Endothelial cell of umbilical vein (primary cell): Measurements from ENCODE around the gene CPD.

Experiments
- CTCF ChIP-seq, 2 donors: IDR thresholded peaks; 1 replicate in 1 of 2; 2 replicates in 1 of 2; pipeline ENCODE4 v1.5.1; 2011; ENCODE audit warnings: low read length in 2 of 2, mild to moderate bottlenecking in 2 of 2, moderate library complexity in 2 of 2, control low read depth in 1 of 2, inconsistent platforms in 1 of 2, low read depth in 1 of 2; ENCODE audit not compliant: insufficient read depth in 1 of 2; ENCODE audit errors: extremely low read depth in 1 of 2
- EZH2 ChIP-seq: IDR thresholded peaks from 2 replicates; pipeline ENCODE4 v1.6.1; 2012; ENCODE audit warnings: borderline replicate concordance, low read depth, mild to moderate bottlenecking, moderate library complexity, low read length, inconsistent platforms; ENCODE audit not compliant: severe bottlenecking
- FOS ChIP-seq: IDR thresholded peaks from 2 replicates; pipeline ENCODE4 v1.6.1; 2011; ENCODE audit warnings: mild to moderate bottlenecking, low read length, moderate library complexity, borderline replicate concordance; ENCODE audit not compliant: insufficient read depth
- GATA2 ChIP-seq: IDR thresholded peaks from 2 replicates; pipeline ENCODE4 v1.7.0; 2011; ENCODE audit warnings: low read depth, mild to moderate bottlenecking, moderate library complexity, mixed read lengths, low read length; ENCODE audit not compliant: insufficient read length, insufficient read depth
- JUN ChIP-seq: IDR thresholded peaks from 2 replicates; pipeline ENCODE4 v1.6.1; 2011; ENCODE audit warnings: borderline replicate concordance, low read depth; ENCODE audit not compliant: insufficient read length, insufficient read depth
- MAX ChIP-seq: IDR thresholded peaks from 2 replicates; pipeline ENCODE4 v1.6.1; 2011; ENCODE audit not compliant: insufficient read depth, insufficient read length
- MYC ChIP-seq: IDR thresholded peaks from one replicate; pipeline ENCODE4 v1.6.1; 2011; ENCODE audit warnings: mild to moderate bottlenecking, low read depth, low read length
- POLR2A ChIP-seq: IDR thresholded peaks from 2 replicates; pipeline ENCODE4 v1.6.1; 2012; ENCODE audit warnings: low read depth, mild to moderate bottlenecking, control low read depth, low read length
- POLR2AphosphoS5 ChIP-seq: IDR thresholded peaks from 2 replicates; pipeline ENCODE4 v1.6.1; 2012; ENCODE audit warnings: low read depth, mild to moderate bottlenecking, control low read depth, low read length, moderate library complexity; ENCODE audit not compliant: insufficient read depth

GRCh38 chr17:30378825-30379302 is at the start of gene CPD:
- peak; percentile 97 for TF ChIP-seq POLR2A
- no peak for TF ChIP-seq CTCF (IDR thresholded peaks at IDR 0.05; ENCODE audit: extremely low read depth in 1 of 2, insufficient read depth in 1 of 2, low read depth in 1 of 2, low read length in 2 of 2)
- peak; percentile 93 for TF ChIP-seq POLR2AphosphoS5
- TF ChIP-seq MAX = no peak
- TF ChIP-seq EZH2 = no peak
- TF ChIP-seq JUN = no peak
- TF ChIP-seq MYC = no peak
- TF ChIP-seq GATA2 = no peak
- no peak for TF ChIP-seq FOS
